ENCODE measurements around the gene TAF4.
"Not testable (repeated sequence)": the region's sequence is repeated elsewhere in the genome, so short reads cannot be mapped to it uniquely, and the experiment has no call there.

DNA sequence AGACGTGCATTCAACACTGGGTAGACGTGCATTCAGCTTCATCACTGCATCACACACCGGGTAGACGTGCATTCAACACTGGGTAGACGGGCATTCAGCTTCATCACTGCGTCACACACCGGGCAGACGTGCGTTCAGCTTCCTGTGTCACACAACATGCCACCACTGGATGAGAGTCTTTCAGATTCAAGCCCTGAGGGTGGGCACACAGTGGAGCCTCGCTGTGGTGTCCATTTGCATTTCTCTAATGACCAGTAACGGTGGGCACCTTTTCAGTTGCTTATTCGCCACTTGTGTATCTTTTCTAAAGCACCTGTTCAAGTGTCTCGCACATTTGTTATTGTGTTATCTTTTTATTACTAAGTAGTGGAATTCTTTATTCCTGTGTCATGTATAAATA is 94.1 kb downstream of the TAF4 start:
- TF ChIP-seq EZH2 (IDR thresholded peaks at IDR 0.05; ENCODE audit: borderline replicate concordance, low read depth, low read length, severe bottlenecking); CTCF (IDR thresholded peaks at IDR 0.05; ENCODE audit: extremely low read depth in 1 of 2, insufficient read depth in 1 of 2, low read depth in 1 of 2, low read length in 2 of 2); POLR2AphosphoS5 (IDR thresholded peaks at IDR 0.05; ENCODE audit: insufficient read depth, low read depth, low read length); POLR2A (IDR thresholded peaks at IDR 0.05; ENCODE audit: low read depth, low read length); GATA2 (IDR thresholded peaks at IDR 0.05; ENCODE audit: insufficient read depth, insufficient read length, low read depth, low read length); JUN (IDR thresholded peaks at IDR 0.05; ENCODE audit: borderline replicate concordance, insufficient read depth, insufficient read length, low read depth): not testable (repeated sequence)
- TF ChIP-seq, protein P1, sequence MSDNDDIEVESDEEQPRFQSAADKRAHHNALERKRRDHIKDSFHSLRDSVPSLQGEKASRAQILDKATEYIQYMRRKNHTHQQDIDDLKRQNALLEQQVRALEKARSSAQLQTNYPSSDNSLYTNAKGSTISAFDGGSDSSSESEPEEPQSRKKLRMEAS (IDR thresholded peaks at IDR 0.05; ENCODE audit: insufficient read depth, insufficient read length), result not testable (repeated sequence)

All from endothelial cell of umbilical vein (primary cell).